Hepatocyte (in vitro differentiated cells): ENCODE data around the gene MTPN. TPM values are rescaled to one million over a fixed set of nuclear protein-coding genes. Genes with fewer than 3 reads are reported as not detected.

Experiments
- DNase-seq: peaks from one replicate; pipeline ENCODE4 v3.0.0-alpha.2; 2016; ENCODE audit warnings: low spot score
- H2AFZ ChIP-seq: fragments of 200-600 bp; sonication (generic); 2 replicates; pipeline ENCODE4 v1.6.0; 2016; ENCODE audit warnings: antibody characterized with exemption, mild to moderate bottlenecking
- H3K27ac ChIP-seq: fragments of 200-600 bp; sonication (generic); 2 replicates; pipeline ENCODE4 v1.5.1; 2016; ENCODE audit warnings: mild to moderate bottlenecking
- H3K27me3 ChIP-seq: fragments of 200-600 bp; sonication (generic); 2 replicates; pipeline ENCODE4 v1.6.1; 2016
- H3K36me3 ChIP-seq: fragments of 200-600 bp; sonication (generic); replicated peaks from 2 replicates; pipeline ENCODE4 v1.5.1; 2016; ENCODE audit warnings: low read depth; ENCODE audit not compliant: insufficient read depth
- H3K4me1 ChIP-seq: fragments of 200-600 bp; sonication (generic); 2 replicates; pipeline ENCODE4 v1.5.1; 2016; ENCODE audit warnings: mild to moderate bottlenecking, moderate library complexity; ENCODE audit not compliant: insufficient read depth
- H3K4me2 ChIP-seq: fragments of 200-600 bp; sonication (generic); 2 replicates; pipeline ENCODE4 v1.6.0; 2016
- H3K4me3 ChIP-seq: fragments of 200-600 bp; sonication (generic); 2 replicates; pipeline ENCODE4 v1.5.1; 2016; ENCODE audit warnings: mild to moderate bottlenecking
- H3K79me2 ChIP-seq: fragments of 200-600 bp; sonication (generic); 2 replicates; pipeline ENCODE4 v1.6.0; 2017; ENCODE audit warnings: mild to moderate bottlenecking
- H3K9me2 ChIP-seq: fragments of 200-600 bp; sonication (generic); replicated peaks from 2 replicates; pipeline ENCODE4 v1.6.0; 2017; ENCODE audit warnings: mild to moderate bottlenecking; ENCODE audit not compliant: insufficient read depth
- H3K9me3 ChIP-seq: fragments of 200-600 bp; sonication (generic); 2 replicates; pipeline ENCODE4 v1.5.1; 2016; ENCODE audit warnings: low read depth, mild to moderate bottlenecking
- H4K20me1 ChIP-seq: fragments of 200-600 bp; sonication (generic); 2 replicates; pipeline ENCODE4 v1.6.0; 2016; ENCODE audit warnings: mild to moderate bottlenecking; ENCODE audit not compliant: insufficient read depth, poor library complexity, severe bottlenecking
- CTCF ChIP-seq: fragments of 200-600 bp; sonication (generic); IDR thresholded peaks from 2 replicates; pipeline ENCODE4 v1.5.1; 2016; ENCODE audit warnings: antibody characterized with exemption, mild to moderate bottlenecking; ENCODE audit not compliant: poor library complexity
- EZH2 ChIP-seq: fragments of 200-600 bp; sonication (generic); IDR thresholded peaks from 2 replicates; pipeline ENCODE4 v1.6.1; 2016; ENCODE audit warnings: antibody characterized with exemption, mild to moderate bottlenecking, borderline replicate concordance
- EZH2phosphoT487 ChIP-seq: fragments of 200-600 bp; sonication (generic); IDR thresholded peaks from one replicate; pipeline ENCODE4 v1.6.1; 2018; ENCODE audit warnings: antibody characterized with exemption, mild to moderate bottlenecking, low read depth, moderate library complexity; ENCODE audit not compliant: unreplicated experiment, severe bottlenecking
- WGBS: methylation state at CpG from one replicate; pipeline ENCODE4 v1.1.6; 2016; ENCODE audit warnings: low lambda C conversion rate; ENCODE audit errors: missing lambda C conversion rate; 5-methylcytosine and 5-hydroxymethylcytosine counted together
- polyA plus RNA-seq: library from polyadenylated mRNA; unstranded; fragments of >200 nt; fragmentation: Nextera tagmentation; extraction: Ambion mirVana; gene quantifications from 2 replicates; pipeline ENCODE4 v1.2.1, GENCODE V29; 2016
- total RNA-seq: library from RNA; depleted of rRNA; stranded (reverse); fragments of >200 nt; gene quantifications from 2 replicates; pipeline ENCODE4 v1.2.3, GENCODE V29; 2014

MTPN gene
- total and polyA plus RNA-seq, 2 experiments from 2014 or later = 32.8 to 131 TPM

- no peaks in the 10 kb centered on the region for H3K27me3 ChIP-seq
- H3K27ac ChIP-seq = no peak overlapping the region
- H3K36me3 ChIP-seq = no peaks in the 10 kb centered on the region
- peaks cover 41% of the 10 kb centered on the region for H3K4me1 ChIP-seq
- no peaks in the 10 kb centered on the region for H3K9me3 ChIP-seq
- no peak overlapping the region for H2AFZ ChIP-seq
- WGBS = 74% methylated on average over 2 of the region's 2 CpGs
- no peak overlapping the region for H3K4me2 ChIP-seq
- DNase-seq = no peak
- peaks cover 70% of the 10 kb centered on the region for H3K79me2 ChIP-seq
- no peaks in the 10 kb centered on the region for H4K20me1 ChIP-seq
- no peaks in the 10 kb centered on the region for H3K9me2 ChIP-seq
- no peak for TF ChIP-seq EZH2phosphoT487
- TF ChIP-seq CTCF = no peak
- TF ChIP-seq EZH2 = no peak
- no peak overlapping the region for H3K4me3 ChIP-seq
Observed at GRCh38 chr7:135934651-135935050, 42.5 kb downstream of the MTPN start.

- Histone ChIP-seq H3K27me3 (no peaks in the 10 kb centered on the region), H3K36me3 (no peaks in the 10 kb centered on the region), H3K4me1 (peaks cover 47% of the 10 kb centered on the region), H3K27ac (no peak overlapping the region), H3K9me2 (no peaks in the 10 kb centered on the region), H3K4me3 (no peak overlapping the region), H3K4me2 (no peak overlapping the region), H4K20me1 (no peaks in the 10 kb centered on the region), H2AFZ (no peak overlapping the region), H3K79me2 (peaks cover 62% of the 10 kb centered on the region), H3K9me3 (no peaks in the 10 kb centered on the region)
- DNase-seq = no peak
- no peak for TF ChIP-seq EZH2phosphoT487
- no peak for TF ChIP-seq CTCF
- TF ChIP-seq EZH2 = no peak
- WGBS = 100% methylated on average over 2 of the region's 2 CpGs
Observed at GRCh38 chr7:135933509-135934188, 43.5 kb downstream of the MTPN start.

GRCh38 chr7:135932131-135932530 is 45.0 kb downstream of the MTPN start:
- peak overlapping the region; percentile 68 for H3K27ac ChIP-seq
- H3K4me3 ChIP-seq = no peak overlapping the region
- no peaks in the 10 kb centered on the region for H3K9me3 ChIP-seq
- peaks cover 37% of the 10 kb centered on the region for H3K4me1 ChIP-seq
- no peaks in the 10 kb centered on the region for H3K9me2 ChIP-seq
- no peak overlapping the region for H2AFZ ChIP-seq
- no peaks in the 10 kb centered on the region for H3K36me3 ChIP-seq
- H3K4me2 ChIP-seq = no peak overlapping the region
- TF ChIP-seq EZH2phosphoT487 (no peak), EZH2 (no peak), CTCF (no peak)
- H4K20me1 ChIP-seq = no peaks in the 10 kb centered on the region
- no peak for DNase-seq
- peaks cover 63% of the 10 kb centered on the region for H3K79me2 ChIP-seq
- H3K27me3 ChIP-seq = no peaks in the 10 kb centered on the region
- 89% methylated on average over 5 of the region's 5 CpGs for WGBS
